ENCODE data around the gene CNIH4. TPM values are rescaled to one million over a fixed set of nuclear protein-coding genes. Genes with fewer than 3 reads are reported as not detected.
A peak's percentile ranks its signal among the peaks of the same experiment; 100 is the strongest.

Gene CNIH4
- total RNA-seq, 2 donors from 2014 or later = 31.0 to 55.5 TPM

- no peak overlapping the region for H3K4me3 ChIP-seq
- peaks cover 18 to 25% of the 10 kb centered on the region in 2 donors for H3K4me1 ChIP-seq (ENCODE audit: control insufficient read depth in 1 of 2, low read depth in 2 of 2)
- H3K9me3 ChIP-seq = no peaks in the 10 kb centered on the region
- no peaks in the 10 kb centered on the region for H3K27me3 ChIP-seq (replicated peaks; ENCODE audit: insufficient read depth)
- ATAC-seq (ENCODE audit: insufficient number of reproducible peaks, low FRiP score, low read depth) = no peak
- no peak for TF ChIP-seq CTCF (IDR thresholded peaks at IDR 0.05)
- no peak overlapping the region for H3K27ac ChIP-seq
- no peaks in the 10 kb centered on the region for H3K36me3 ChIP-seq
- DNase-seq (ENCODE audit: low spot score) = no peak
Observed at GRCh38 chr1:224331326-224331725, 25.4 kb upstream of the CNIH4 start.

GRCh38 chr1:224331824-224332223 lies 24.9 kb upstream of the CNIH4 start:
- Histone ChIP-seq H3K4me3 (no peak overlapping the region), H3K27me3 (replicated peaks; ENCODE audit: insufficient read depth) (no peaks in the 10 kb centered on the region), H3K9me3 (no peaks in the 10 kb centered on the region), H3K4me1 (ENCODE audit: control insufficient read depth in 1 of 2, low read depth in 2 of 2) (peaks cover 18 to 25% of the 10 kb centered on the region in 2 donors), H3K27ac (no peak overlapping the region), H3K36me3 (no peaks in the 10 kb centered on the region)
- TF ChIP-seq CTCF (IDR thresholded peaks at IDR 0.05) = no peak
- ATAC-seq (ENCODE audit: insufficient number of reproducible peaks, low FRiP score, low read depth) = no peak
- no peak for DNase-seq (ENCODE audit: low spot score)

GRCh38 chr1:224333309-224333926 lies 23.3 kb upstream of the CNIH4 start:
- ATAC-seq (ENCODE audit: insufficient number of reproducible peaks, low FRiP score, low read depth) (no peak), DNase-seq (ENCODE audit: low spot score) (no peak)
- H3K27ac ChIP-seq = no peak overlapping the region
- no peak overlapping the region for H3K4me3 ChIP-seq
- peaks cover 16 to 21% of the 10 kb centered on the region in 2 donors for H3K4me1 ChIP-seq (ENCODE audit: control insufficient read depth in 1 of 2, low read depth in 2 of 2)
- no peaks in the 10 kb centered on the region for H3K36me3 ChIP-seq
- peak; percentile 55 for TF ChIP-seq CTCF (IDR thresholded peaks at IDR 0.05)
- H3K27me3 ChIP-seq (replicated peaks; ENCODE audit: insufficient read depth) = no peaks in the 10 kb centered on the region
- no peaks in the 10 kb centered on the region for H3K9me3 ChIP-seq

- Histone ChIP-seq H3K4me1 (ENCODE audit: control insufficient read depth in 1 of 2, low read depth in 2 of 2) (peaks cover 8 to 13% of the 10 kb centered on the region in 2 donors), H3K27ac (no peak overlapping the region), H3K27me3 (replicated peaks; ENCODE audit: insufficient read depth) (no peaks in the 10 kb centered on the region), H3K36me3 (no peaks in the 10 kb centered on the region), H3K4me3 (no peak overlapping the region), H3K9me3 (no peaks in the 10 kb centered on the region)
- no peak for TF ChIP-seq CTCF (IDR thresholded peaks at IDR 0.05)
- DNase-seq (ENCODE audit: low spot score) = no peak
- ATAC-seq (ENCODE audit: insufficient number of reproducible peaks, low FRiP score, low read depth) = no peak
Observed at GRCh38 chr1:224333939-224334786, 22.5 kb upstream of the CNIH4 start.

- Histone ChIP-seq H3K9me3 (peaks cover 1% of the 10 kb centered on the region), H3K27me3 (replicated peaks; ENCODE audit: insufficient read depth) (no peaks in the 10 kb centered on the region), H3K27ac (no peak overlapping the region), H3K4me1 (ENCODE audit: control insufficient read depth in 1 of 2, low read depth in 2 of 2) (peaks cover 5% of the 10 kb centered on the region in 2 donors), H3K36me3 (no peaks in the 10 kb centered on the region), H3K4me3 (no peak overlapping the region)
- ATAC-seq (ENCODE audit: insufficient number of reproducible peaks, low FRiP score, low read depth) = no peak
- DNase-seq (ENCODE audit: low spot score) = no peak
- TF ChIP-seq CTCF (IDR thresholded peaks at IDR 0.05) = no peak
Observed at GRCh38 chr1:224338150-224338838, 18.4 kb upstream of the CNIH4 start.

Measured in thoracic aorta (tissue), 2 donors.